Stimulated activated CD8-positive, alpha-beta memory T cell treated with anti-CD3 and anti-CD28 coated beads, Interleukin-12 subunit alpha, Interleukin-12 subunit beta, amount 100 ng/mL, for 24 hours (primary cell): Measurements from ENCODE around the gene KCNF1.

Experiments
- DNase-seq: peaks from one replicate; pipeline ENCODE4 v3.0.0-alpha.2; 2020; ENCODE audit errors: extremely low read depth

The KCNF1 gene

GRCh38 chr2:10911291-10912075 is at the start of gene KCNF1:
KCNF1 (plus strand) TSS chr2:10911934; CDS start chr2:10912427, 493 bp downstream.
- no peak for DNase-seq

- no peak for DNase-seq
These were observed 49.4 kb upstream of the KCNF1 start for GRCh38 chr2:10862330-10862729.

DNA sequence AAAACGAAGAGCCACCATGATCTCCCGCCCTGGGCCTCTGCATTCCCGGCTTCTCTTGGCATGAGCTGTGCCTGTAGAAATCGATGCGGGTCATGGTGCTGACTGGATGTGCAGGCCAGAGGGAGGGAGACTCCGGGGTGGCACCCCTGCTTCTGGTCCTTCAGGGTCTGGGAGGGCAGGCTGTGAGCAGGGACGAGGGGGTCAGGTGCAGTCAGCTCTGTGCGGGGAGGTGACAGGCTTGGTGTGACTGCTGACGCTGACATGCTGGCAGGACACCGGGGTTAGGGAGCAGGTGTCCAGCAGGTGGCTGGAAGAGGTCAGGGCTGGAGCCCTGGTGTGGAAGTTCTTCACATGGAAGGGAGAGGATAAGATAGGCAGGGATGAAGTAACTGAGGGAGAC is 48.7 kb upstream of the KCNF1 start:
- no peak for DNase-seq

DNA sequence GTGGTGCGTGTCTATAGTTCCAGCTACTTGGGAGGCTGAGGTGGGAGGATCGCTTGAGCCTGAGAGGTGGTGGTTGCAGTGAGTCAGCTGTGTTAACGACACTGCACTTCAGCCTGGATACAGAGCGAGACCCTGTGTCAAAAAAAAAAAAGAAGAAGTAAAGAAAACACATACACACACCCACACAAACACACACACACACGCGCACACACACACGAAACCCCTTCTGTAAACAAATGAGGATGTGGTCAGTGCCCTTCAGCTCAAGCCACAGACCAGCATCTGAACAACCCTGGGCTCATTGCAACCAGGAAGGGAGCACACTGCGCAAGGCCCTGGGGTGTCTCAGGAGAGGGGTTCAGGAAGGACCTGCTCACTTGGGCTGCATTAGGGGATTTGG is 47.9 kb upstream of the KCNF1 start:
- no peak for DNase-seq

GRCh38 chr2:10864251-10864650 is 47.5 kb upstream of the KCNF1 start:
- no peak for DNase-seq

DNA sequence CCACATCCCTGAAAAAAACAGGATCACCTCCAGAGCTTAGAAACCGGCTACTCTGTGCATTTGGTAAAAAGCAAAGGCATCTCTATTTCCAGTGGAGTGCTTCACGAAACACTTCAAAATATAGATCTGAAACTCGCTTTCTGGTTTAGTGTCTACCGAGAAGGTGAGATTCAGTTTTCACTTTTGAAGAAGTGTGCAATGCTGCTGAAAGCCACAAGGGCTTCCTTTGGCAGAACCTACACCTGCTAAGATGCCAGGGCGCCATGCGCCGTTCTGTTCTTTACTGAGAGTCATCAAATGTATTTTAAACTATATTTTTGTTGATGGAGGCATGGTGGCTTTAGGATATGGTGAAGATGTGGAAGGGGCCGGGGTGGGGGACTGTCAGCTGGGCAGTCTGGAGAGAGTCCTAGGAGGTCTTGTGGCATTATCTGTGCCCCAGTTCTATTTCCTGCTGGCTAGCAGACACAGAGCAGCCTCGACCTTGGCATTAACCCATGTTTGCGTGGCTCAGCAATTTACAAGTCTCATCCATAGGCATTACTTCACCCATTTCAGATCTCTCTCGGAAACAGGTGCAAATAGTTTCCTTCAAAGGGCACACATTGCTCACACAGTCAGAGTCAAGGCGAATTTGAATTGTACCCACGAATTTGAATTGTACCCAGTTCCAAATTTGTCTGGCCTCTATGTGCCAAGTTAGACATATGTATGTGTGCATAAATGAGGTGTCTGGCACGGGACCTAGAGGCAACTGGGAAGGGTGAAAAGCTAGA is 46.7 kb upstream of the KCNF1 start:
- no peak for DNase-seq

DNA sequence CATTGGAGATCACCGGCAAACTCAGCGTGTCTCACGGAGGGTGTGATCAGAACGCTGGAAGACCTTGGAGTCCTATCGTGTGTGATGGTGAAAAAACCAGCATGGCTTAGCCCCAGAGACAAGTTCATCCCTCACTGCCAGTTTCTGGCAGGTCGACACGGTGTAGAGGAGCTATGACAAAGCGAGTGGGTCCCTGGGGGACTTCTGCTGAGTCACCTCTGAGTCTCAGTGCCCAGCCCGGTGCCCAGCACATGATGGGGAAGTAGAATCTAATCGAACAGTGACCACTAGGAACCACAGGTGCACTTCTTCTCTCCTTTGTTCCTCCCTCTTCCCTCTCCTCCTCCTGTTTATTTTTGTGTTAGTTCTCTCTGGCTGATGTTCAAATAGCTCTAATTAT is 45.9 kb upstream of the KCNF1 start:
- no peak for DNase-seq

- no peak for DNase-seq
These were observed 43.9 kb upstream of the KCNF1 start for GRCh38 chr2:10867692-10868420.

- DNase-seq: no peak
These were observed 43.0 kb upstream of the KCNF1 start for GRCh38 chr2:10868465-10869314.

DNA sequence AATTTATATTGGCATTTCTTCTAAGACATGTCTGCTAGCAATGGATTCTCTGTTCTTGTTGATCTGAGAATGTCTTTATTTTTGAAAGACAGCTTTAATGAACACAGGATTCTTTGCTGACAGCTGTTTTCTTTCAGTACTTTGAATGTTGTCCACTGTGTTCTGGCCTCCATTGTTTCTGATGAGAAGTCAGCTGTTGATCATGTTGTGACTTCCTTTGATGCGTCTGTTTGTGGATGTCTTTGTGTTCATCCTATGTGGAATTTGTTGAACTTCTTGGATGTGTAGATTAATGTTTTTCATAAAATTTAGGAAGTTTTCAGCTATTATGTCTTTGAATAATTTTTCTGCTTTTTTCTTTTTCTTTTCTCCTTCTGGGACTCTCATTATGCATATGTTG is 39.8 kb upstream of the KCNF1 start:
- DNase-seq: no peak

DNA sequence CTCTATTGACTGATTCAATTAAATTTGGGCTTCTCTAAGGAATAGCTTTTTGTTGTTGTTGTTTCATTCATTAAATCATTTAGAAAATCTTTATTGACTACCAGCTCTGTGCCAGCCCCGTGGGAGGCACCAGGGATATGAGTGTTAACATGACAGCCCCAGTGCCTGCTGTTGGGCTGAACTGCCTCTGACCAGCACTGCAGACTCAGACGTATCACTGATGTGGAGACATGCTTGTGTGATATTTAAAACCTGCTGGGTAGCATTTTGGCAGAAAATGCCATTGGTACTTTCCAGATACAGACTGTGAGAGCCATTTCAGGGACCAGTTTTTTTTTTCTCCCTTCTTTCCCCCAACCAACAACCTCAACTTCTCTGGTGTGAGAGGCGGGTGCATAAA is 38.6 kb upstream of the KCNF1 start:
- DNase-seq: no peak

- no peak for DNase-seq
These were observed 37.8 kb upstream of the KCNF1 start for GRCh38 chr2:10873790-10874437.

GRCh38 chr2:10875126-10875525 is 36.6 kb upstream of the KCNF1 start:
- DNase-seq: no peak

DNA sequence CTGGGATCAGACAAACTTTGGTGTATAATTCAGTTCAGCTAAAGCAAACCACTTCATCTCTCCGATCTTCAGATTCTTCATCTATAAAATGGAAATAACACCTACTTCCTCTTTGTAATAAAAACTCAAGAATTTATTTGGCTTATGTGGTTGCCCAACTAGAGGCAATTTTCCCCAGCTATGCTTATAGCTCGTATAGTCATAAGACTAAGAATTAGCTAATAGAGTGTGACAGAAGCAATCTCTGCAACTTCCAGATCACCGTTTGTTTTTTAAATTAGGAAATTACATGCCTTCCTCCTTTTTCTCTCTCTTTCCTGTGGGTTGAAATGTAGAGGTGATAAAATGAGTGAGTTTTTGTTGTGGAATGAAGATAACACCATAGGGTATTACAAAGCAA is 35.3 kb upstream of the KCNF1 start:
- DNase-seq: no peak

DNA sequence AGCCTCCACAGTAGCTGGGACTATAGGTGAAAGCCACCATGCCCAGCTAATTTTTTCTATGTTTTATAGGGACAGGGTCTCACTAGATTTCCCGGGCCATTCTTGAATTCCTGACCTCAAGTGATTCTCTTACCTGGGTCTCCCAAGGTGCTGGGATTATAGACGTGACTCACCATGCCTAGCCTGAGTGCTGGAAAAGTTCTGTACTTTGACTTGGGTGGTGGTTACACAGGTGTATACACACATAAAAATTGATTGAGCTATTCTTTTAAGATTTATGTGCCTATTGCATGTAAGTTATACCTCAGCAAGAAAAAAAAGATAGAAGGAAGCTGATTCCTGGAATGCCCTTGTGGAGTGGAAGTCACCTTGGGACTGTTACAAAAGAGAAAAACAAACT is 34.8 kb upstream of the KCNF1 start:
- DNase-seq: no peak

DNA sequence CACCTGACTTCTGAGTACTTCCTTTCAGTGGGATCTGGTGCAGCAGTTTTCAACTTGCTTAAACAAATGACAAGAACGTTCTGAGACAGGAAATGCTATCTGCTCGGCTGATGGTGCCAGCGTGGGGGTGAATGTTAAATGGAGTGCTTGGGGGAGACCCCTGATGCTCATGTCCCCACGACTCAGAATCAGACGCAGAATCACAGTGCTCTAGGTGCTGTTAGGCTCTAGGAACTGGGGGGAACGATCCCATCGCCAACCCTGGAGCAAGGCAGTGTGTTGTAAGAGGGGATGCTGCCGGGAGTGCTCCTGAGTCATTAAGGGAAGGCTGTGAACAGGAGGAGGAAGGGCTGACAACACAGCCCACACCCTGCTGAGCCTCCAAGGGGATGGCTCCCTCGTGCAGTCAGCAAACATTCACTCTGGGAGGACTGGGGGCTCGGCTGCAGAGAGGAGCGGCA is 34.1 kb upstream of the KCNF1 start:
- no peak for DNase-seq

DNA sequence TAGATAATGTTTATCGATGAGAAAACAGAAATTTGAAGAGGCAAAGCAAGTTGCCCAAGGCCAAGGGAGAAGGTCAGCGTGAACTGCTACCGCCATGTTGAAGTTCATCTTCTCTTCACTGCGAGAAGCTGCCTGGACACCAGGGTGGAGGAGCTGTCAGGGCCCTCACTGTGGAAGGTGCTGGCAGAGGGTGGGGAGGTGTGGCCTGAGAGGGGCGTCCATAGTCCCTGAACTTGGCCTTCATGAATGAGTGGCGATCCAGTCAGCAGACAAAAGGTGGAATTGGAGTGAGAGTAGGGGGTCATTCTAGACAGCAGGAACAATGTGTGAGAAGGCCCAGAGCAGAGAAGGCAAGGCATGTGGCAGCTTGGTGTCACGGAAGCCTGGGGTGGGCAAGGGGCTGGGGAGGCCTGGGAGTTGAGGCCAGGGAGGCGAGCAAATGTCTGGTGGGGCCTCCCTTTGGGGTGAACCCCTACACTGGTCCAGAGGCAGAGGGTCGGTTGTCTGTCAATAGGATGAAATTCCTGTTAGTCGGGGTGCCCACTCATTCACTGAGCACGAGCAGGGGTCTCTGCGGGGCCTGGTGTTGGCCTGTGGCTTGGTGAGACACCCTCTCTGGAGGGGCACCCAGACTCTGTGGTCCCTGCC is 33.3 kb upstream of the KCNF1 start:
- DNase-seq: no peak

DNA sequence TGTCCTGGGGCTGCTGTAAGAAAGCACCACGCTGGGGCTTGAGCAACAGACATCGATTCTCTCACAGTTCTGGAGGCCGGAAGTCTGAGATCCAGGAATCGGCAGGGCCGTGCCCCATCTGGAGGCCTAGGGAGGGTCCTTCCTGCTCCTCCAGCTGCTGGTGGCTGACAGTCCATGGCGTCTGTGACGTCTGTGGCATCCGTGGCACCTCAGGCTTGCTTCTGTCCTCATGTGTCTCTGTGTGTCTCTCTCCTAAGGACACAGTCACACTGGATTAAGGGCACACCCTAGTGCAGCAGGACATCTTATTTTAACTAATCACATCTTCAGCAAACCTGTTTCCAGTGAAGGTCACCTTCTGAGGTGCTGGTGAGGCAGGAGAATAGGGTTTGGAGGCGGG is 32.6 kb upstream of the KCNF1 start:
- no peak for DNase-seq

DNA sequence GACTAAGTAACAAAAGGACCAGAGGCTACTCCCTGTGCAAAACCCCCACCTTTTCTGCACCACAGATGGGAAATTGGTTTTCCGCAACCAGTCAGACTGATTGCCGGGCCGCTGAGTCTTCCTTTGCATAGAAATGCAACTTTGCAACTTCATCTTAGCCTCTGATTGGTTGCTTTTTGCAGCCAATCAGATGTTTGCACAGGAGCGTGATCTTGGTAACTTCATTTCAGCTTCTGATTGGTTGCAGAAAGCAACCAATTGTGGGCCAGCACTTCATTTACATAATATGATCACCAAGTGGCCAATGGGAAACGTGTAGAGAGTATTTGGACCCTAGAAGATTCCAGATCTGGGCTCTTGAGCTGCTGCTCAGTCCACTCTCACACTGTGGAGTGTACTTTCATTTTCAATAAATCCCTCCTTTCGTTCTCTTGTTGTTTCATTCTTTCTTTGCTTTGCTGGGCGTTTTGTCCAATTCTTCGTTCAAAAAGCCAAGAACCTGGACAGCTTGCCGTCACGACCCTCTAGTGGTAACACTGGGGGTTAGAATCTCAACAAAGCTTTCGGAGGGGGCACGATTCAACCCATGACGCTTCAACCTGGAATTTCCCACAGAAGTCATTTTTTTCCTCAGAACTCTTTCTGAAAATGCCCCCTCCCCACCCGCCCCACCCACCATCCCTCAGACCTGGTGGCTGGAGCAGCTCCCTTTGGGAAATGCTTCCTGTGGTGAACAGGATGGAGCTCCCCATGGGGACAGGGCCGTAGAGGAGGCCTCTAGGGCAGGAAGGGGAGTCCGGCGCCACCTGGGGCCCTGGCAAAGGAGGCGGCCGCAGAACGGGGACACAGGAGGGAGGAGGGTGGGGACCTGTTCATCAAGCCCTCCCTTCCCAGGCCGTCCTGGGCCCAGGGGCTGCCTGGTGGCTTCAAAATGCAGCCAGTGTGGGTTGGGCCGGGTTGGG is 31.8 kb upstream of the KCNF1 start:
- no peak for DNase-seq
